ENCODE results near the gene ARHGEF19.

GRCh38 chr1:16171314-16172151 is 40.9 kb downstream of the ARHGEF19 start:
- no peak for TF ChIP-seq CTCF (IDR thresholded peaks at IDR 0.05)
- no peak for TF ChIP-seq POLR2A (IDR thresholded peaks at IDR 0.05)
